Lower lobe of right lung (tissue), 2 donors: ENCODE data around the gene FBXW11. TPM values are rescaled to one million over a fixed set of nuclear protein-coding genes. Genes with fewer than 3 reads are reported as not detected.
A peak's percentile ranks its signal among the peaks of the same experiment; 100 is the strongest.

Experiments
- ATAC-seq, 2 donors: fragments of 200-7000 bp; cut with Tn5 transposase; one replicate each; pipeline ENCODE4 v1.9.1; 2020 to 2022; ENCODE audit warnings: mild to moderate bottlenecking in 2 of 2, moderate library complexity in 2 of 2
- DNase-seq: peaks from one replicate; pipeline ENCODE4 v3.0.0-alpha.2; 2020
- H3K27ac ChIP-seq: fragments of 200-600 bp; one replicate; pipeline ENCODE4 v1.8.0; 2022
- H3K27me3 ChIP-seq: fragments of 200-600 bp; one replicate; pipeline ENCODE4 v1.8.0; 2022; ENCODE audit warnings: low read depth
- H3K36me3 ChIP-seq: fragments of 200-600 bp; one replicate; pipeline ENCODE4 v1.8.0; 2022; ENCODE audit warnings: mild to moderate bottlenecking
- H3K4me1 ChIP-seq: fragments of 200-600 bp; one replicate; pipeline ENCODE4 v1.8.0; 2022
- H3K4me3 ChIP-seq: fragments of 200-600 bp; one replicate; pipeline ENCODE4 v1.8.0; 2022; ENCODE audit warnings: mild to moderate bottlenecking
- H3K9me3 ChIP-seq: fragments of 200-600 bp; one replicate; pipeline ENCODE4 v1.8.0; 2022
- intact Hi-C: fragments of 100-400 bp; cut with DNase I; formaldehyde crosslinking; loops from one replicate; pipeline ENCODE4 v1.11.0; 2022
- total RNA-seq: library from RNA; stranded (reverse); fragmentation: NEBNext Ultra II Directional; extraction: Animal tissue kit (Norgen Biotek cat#: 25700); gene quantifications from one replicate; pipeline ENCODE4 v1.2.1, GENCODE V29; 2021
- TF ChIP-seq, protein P1 (sequence below): fragments of 200-600 bp; IDR thresholded peaks from one replicate; pipeline ENCODE4 v1.8.0; 2022; ENCODE audit warnings: antibody characterized with exemption, mild to moderate bottlenecking
- donor health status: DM: no; HTN: yes; CAD: no; lungs with severe emphysema.

Gene FBXW11
- total RNA-seq, 1 donor from 2014 or later: 52.8 TPM

DNA sequence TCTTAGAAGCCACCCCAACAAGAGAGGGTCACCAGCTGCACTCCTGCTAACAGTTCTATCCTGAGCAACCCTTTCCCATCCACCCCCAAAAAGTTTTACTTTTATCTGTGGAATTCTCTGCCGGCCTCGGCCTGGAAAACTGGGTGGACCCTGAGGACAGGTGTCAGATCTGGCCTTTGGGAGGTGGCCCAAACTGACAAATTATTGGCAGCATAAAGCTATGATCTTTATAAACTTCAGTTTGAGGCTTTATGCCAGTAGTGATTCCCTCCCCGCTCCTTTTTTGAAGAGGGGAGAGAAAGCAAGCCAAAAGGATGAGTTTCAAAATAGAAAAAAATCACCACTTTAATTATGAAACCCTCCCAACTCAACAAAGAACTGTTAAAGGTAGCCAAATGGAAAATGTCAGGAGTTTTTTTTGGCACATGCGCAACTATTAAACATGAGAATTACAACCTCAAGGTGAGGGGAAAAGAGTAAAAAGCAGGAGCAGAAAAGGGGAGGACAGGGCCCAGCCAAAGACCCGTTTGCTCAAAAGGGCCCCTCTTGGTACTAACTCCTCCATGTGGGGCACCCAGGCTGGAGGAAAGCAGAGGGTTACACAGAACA lies 49.4 kb downstream of the FBXW11 start:
- DNase-seq: no peak
- peaks cover 74% of the 10 kb centered on the region for H3K4me1 ChIP-seq
- no peak for ATAC-seq
- H3K27ac ChIP-seq: no peak overlapping the region
- no peaks in the 10 kb centered on the region for H3K36me3 ChIP-seq
- TF ChIP-seq, protein P1, sequence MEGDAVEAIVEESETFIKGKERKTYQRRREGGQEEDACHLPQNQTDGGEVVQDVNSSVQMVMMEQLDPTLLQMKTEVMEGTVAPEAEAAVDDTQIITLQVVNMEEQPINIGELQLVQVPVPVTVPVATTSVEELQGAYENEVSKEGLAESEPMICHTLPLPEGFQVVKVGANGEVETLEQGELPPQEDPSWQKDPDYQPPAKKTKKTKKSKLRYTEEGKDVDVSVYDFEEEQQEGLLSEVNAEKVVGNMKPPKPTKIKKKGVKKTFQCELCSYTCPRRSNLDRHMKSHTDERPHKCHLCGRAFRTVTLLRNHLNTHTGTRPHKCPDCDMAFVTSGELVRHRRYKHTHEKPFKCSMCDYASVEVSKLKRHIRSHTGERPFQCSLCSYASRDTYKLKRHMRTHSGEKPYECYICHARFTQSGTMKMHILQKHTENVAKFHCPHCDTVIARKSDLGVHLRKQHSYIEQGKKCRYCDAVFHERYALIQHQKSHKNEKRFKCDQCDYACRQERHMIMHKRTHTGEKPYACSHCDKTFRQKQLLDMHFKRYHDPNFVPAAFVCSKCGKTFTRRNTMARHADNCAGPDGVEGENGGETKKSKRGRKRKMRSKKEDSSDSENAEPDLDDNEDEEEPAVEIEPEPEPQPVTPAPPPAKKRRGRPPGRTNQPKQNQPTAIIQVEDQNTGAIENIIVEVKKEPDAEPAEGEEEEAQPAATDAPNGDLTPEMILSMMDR: no peak
- H3K9me3 ChIP-seq: no peaks in the 10 kb centered on the region
- H3K27me3 ChIP-seq: no peaks in the 10 kb centered on the region
- intact Hi-C loops: no loop called here
- H3K4me3 ChIP-seq: no peak overlapping the region

- H3K27ac ChIP-seq: no peak overlapping the region
- DNase-seq (no peak), ATAC-seq (no peak)
- intact Hi-C loops: no loop called here
- no peak overlapping the region for H3K4me3 ChIP-seq
- no peaks in the 10 kb centered on the region for H3K36me3 ChIP-seq
- H3K4me1 ChIP-seq: peaks cover 69% of the 10 kb centered on the region
- TF ChIP-seq, protein P1: no peak
- H3K27me3 ChIP-seq: no peaks in the 10 kb centered on the region
- H3K9me3 ChIP-seq: no peaks in the 10 kb centered on the region
Measured at GRCh38 chr5:171956314-171956713, 50.1 kb downstream of the FBXW11 start.

DNA sequence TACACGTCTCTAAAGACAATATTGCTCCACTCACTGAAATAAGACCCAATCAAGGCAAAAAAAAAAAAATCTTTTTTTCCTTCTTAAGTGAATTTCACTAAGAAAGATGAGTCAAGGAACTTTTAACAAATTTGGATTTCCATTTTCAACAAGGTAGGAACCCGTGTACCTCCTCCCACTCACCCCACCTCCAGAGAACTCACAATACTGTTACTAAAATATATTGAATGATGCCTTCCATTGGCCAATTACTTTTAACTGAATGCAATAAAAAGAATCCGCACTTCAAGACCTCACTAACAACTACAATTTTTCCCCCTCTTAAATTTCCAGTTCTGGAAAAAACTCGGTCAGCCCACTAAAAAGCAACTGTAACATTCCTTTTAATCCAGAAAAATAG lies 50.7 kb downstream of the FBXW11 start:
- ATAC-seq: no peak
- Histone ChIP-seq H3K4me1 (peaks cover 65% of the 10 kb centered on the region), H3K9me3 (no peaks in the 10 kb centered on the region), H3K27me3 (no peaks in the 10 kb centered on the region), H3K27ac (no peak overlapping the region), H3K4me3 (no peak overlapping the region), H3K36me3 (no peaks in the 10 kb centered on the region)
- DNase-seq: no peak
- TF ChIP-seq, protein P1: no peak
- intact Hi-C loops: no loop called here

- Histone ChIP-seq H3K9me3 (no peaks in the 10 kb centered on the region), H3K4me1 (peaks cover 65% of the 10 kb centered on the region), H3K27ac (no peak overlapping the region), H3K27me3 (no peaks in the 10 kb centered on the region), H3K4me3 (no peak overlapping the region), H3K36me3 (no peaks in the 10 kb centered on the region)
- peak in 1 of 2 donors; percentile 71 for ATAC-seq
- TF ChIP-seq, protein P1: no peak
- intact Hi-C loops: no loop called here
- DNase-seq: no peak
Measured at GRCh38 chr5:171954721-171955120, 51.7 kb downstream of the FBXW11 start.

DNA sequence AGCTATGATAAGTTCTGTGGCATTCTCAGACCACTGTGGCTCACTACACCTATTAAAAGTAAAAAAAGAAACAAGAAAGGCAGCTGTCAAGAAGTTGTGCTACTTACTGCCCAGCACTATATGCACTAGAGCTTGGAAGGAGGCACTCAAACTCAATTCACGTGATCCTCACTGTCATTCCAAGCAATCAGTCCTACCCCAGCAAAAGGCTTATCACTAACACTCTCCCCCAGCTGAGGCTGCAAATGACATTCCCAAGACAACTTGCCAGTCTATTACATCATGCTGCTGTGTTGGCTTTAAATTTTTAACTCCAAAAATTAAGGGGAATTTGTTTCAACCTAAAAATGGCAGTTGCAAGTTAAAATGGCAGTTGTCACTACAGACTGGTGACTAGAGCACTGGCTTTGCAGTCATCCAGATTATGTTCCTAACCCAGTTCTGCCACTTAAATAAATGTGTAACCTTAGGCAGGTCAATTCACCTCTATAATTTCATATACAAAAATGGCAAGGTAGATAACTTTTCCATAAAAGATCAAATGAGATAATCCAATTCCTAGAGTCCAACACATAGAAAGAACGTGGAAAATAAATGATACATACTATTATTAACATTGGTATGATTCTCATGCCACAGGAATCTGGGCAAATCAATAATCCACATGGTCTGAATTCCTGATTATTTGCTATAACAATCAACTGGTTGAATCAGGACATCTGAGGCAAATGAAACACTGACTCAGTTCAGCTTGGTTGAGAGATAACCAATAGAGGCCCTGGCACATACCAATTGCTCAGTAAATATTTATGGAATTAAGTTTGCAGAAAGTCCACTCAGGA lies 52.4 kb downstream of the FBXW11 start:
- TF ChIP-seq, protein P1: no peak
- DNase-seq: no peak
- Histone ChIP-seq H3K4me1 (peaks cover 62% of the 10 kb centered on the region), H3K4me3 (no peak overlapping the region), H3K9me3 (no peaks in the 10 kb centered on the region), H3K27ac (no peak overlapping the region), H3K27me3 (no peaks in the 10 kb centered on the region), H3K36me3 (no peaks in the 10 kb centered on the region)
- intact Hi-C loops: no loop called here
- peak; percentile 65 to 72 for ATAC-seq
